ENCODE measurements around the gene DNHD1. TPM values are rescaled to one million over a fixed set of nuclear protein-coding genes. Genes with fewer than 3 reads are reported as not detected.

Gene DNHD1
- total RNA-seq, 1 experiment from 2014 or later, result 13.9 TPM

- H3K4me3 ChIP-seq, result no peak overlapping the region
- H3K79me2 ChIP-seq (ENCODE audit: low read depth), result no peaks in the 10 kb centered on the region
- H2AFZ ChIP-seq, result no peak overlapping the region
- no peak for DNase-seq
- H3K9me2 ChIP-seq (ENCODE audit: insufficient read depth), result no peaks in the 10 kb centered on the region
- TF ChIP-seq EZH2 (IDR thresholded peaks at IDR 0.05; ENCODE audit: low read depth) (no peak), CTCF (conservative IDR thresholded peaks at IDR 0.05) (no peak)
- H3K27me3 ChIP-seq (ENCODE audit: insufficient read depth, low read depth), result no peaks in the 10 kb centered on the region
- ChIA-PET CTCF (no interaction called here), POLR2A (ENCODE audit: unreplicated experiment) (no interaction called here)
- BruUV-seq (replicated peaks), result no TSS peak
- H3K9me3 ChIP-seq (ENCODE audit: insufficient read depth, low read depth), result no peaks in the 10 kb centered on the region
- H3K27ac ChIP-seq, result no peak overlapping the region
- H4K20me1 ChIP-seq (ENCODE audit: insufficient read depth), result no peaks in the 10 kb centered on the region
- no peaks in the 10 kb centered on the region for H3K36me3 ChIP-seq (ENCODE audit: low read depth)
- intact Hi-C loops (cut with micrococcal nuclease; ENCODE audit: unreplicated experiment), result no loop called here
- no peak overlapping the region for H3K4me2 ChIP-seq
- peaks cover 6% of the 10 kb centered on the region for H3K4me1 ChIP-seq (replicated peaks; ENCODE audit: insufficient read depth)
- H3F3A ChIP-seq (ENCODE audit: insufficient read depth, low read depth), result peaks cover 4% of the 10 kb centered on the region; the same call in 1 of the 2 replicates
These were observed 29.5 kb downstream of the DNHD1 start for GRCh38 chr11:6526411-6527135.

GRCh38 chr11:6529266-6529665, 32.2 kb downstream of the DNHD1 start:
- H2AFZ ChIP-seq, result no peak overlapping the region
- CTCF ChIA-PET, result no interaction called here
- TF ChIP-seq EZH2 (IDR thresholded peaks at IDR 0.05; ENCODE audit: low read depth) (no peak), CTCF (conservative IDR thresholded peaks at IDR 0.05) (no peak)
- H3K27me3 ChIP-seq (ENCODE audit: insufficient read depth, low read depth), result no peaks in the 10 kb centered on the region
- intact Hi-C loops (cut with micrococcal nuclease; ENCODE audit: unreplicated experiment), result no loop called here
- no peak overlapping the region for H3K27ac ChIP-seq
- H4K20me1 ChIP-seq (ENCODE audit: insufficient read depth), result no peaks in the 10 kb centered on the region
- DNase-seq, result no peak
- no peaks in the 10 kb centered on the region for H3K9me2 ChIP-seq (ENCODE audit: insufficient read depth)
- no peaks in the 10 kb centered on the region for H3K9me3 ChIP-seq (ENCODE audit: insufficient read depth, low read depth)
- no peaks in the 10 kb centered on the region for H3K36me3 ChIP-seq (ENCODE audit: low read depth)
- POLR2A ChIA-PET (ENCODE audit: unreplicated experiment), result no interaction called here
- no peaks in the 10 kb centered on the region for H3F3A ChIP-seq (ENCODE audit: insufficient read depth, low read depth)
- no TSS peak for BruUV-seq (replicated peaks)
- H3K79me2 ChIP-seq (ENCODE audit: low read depth), result no peaks in the 10 kb centered on the region
- H3K4me2 ChIP-seq, result no peak overlapping the region
- H3K4me1 ChIP-seq (replicated peaks; ENCODE audit: insufficient read depth), result no peaks in the 10 kb centered on the region
- H3K4me3 ChIP-seq, result no peak overlapping the region

- POLR2A ChIA-PET (ENCODE audit: unreplicated experiment), result no interaction called here
- H3K27ac ChIP-seq, result no peak overlapping the region
- no peak overlapping the region for H3K4me2 ChIP-seq
- DNase-seq, result no peak
- H3K4me1 ChIP-seq (replicated peaks; ENCODE audit: insufficient read depth), result no peaks in the 10 kb centered on the region
- H4K20me1 ChIP-seq (ENCODE audit: insufficient read depth), result no peaks in the 10 kb centered on the region
- BruUV-seq (replicated peaks), result no TSS peak
- H3K36me3 ChIP-seq (ENCODE audit: low read depth), result no peaks in the 10 kb centered on the region
- H3F3A ChIP-seq (ENCODE audit: insufficient read depth, low read depth), result no peaks in the 10 kb centered on the region
- H3K27me3 ChIP-seq (ENCODE audit: insufficient read depth, low read depth), result no peaks in the 10 kb centered on the region
- H3K79me2 ChIP-seq (ENCODE audit: low read depth), result no peaks in the 10 kb centered on the region
- H3K4me3 ChIP-seq, result no peak overlapping the region
- no peaks in the 10 kb centered on the region for H3K9me3 ChIP-seq (ENCODE audit: insufficient read depth, low read depth)
- no peak for TF ChIP-seq CTCF (conservative IDR thresholded peaks at IDR 0.05)
- no peak for TF ChIP-seq EZH2 (IDR thresholded peaks at IDR 0.05; ENCODE audit: low read depth)
- no peak overlapping the region for H2AFZ ChIP-seq
- CTCF ChIA-PET, result interaction anchor here (1.0 to 1.1 kb wide), 3 partner anchors 152 to 175 kb away, joined by 4 to 8 read pairs (median 4); partner anchors contain the start of gene MRPL17
- H3K9me2 ChIP-seq (ENCODE audit: insufficient read depth), result no peaks in the 10 kb centered on the region
- intact Hi-C loops (cut with micrococcal nuclease; ENCODE audit: unreplicated experiment), result loop anchor here (1.0 kb wide), 1 partner anchor 175 kb away; no protein-coding TSS in a partner anchor
These were observed 33.8 kb downstream of the DNHD1 start for GRCh38 chr11:6530848-6531247.

Measured in PC-9 (cell line).